ENCODE data around the gene GPR142. TPM values are rescaled to one million over a fixed set of nuclear protein-coding genes. Genes with fewer than 3 reads are reported as not detected.
"Not testable (repeated sequence)": the region's sequence is repeated elsewhere in the genome, so short reads cannot be mapped to it uniquely, and the experiment has no call there.

GPR142 gene
- total RNA-seq, 1 experiment from 2014 or later, result not detected

DNA sequence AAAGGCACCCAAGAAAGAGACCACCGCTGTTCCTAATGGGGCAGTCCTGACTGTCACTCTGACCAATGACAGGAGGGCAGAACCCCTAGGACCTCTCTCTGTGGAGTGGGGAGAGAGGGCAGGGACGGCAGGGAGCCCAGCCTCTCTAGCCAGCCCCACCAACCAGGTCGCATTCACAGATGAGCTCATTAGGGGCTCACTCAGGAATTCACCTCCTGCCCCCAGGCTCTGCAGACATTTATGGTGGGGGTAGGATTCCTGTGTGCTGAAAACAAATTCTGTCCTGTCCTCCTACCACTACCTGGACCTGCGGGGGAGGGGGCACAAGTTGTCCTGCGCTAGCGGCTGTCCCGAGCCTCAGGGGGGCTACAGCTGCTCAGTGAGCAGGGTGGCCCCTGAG, 36.9 kb downstream of the GPR142 start:
- Histone ChIP-seq H3K79me2 (ENCODE audit: low read length) (no peaks in the 10 kb centered on the region), H3K4me1 (ENCODE audit: insufficient read depth, low read length) (peaks cover 6% of the 10 kb centered on the region; the same call in 1 of the 2 replicates), H3K9ac (ENCODE audit: low read length) (no peak overlapping the region), H4K20me1 (ENCODE audit: low read length) (no peaks in the 10 kb centered on the region), H3K27me3 (ENCODE audit: low read length) (no peaks in the 10 kb centered on the region), H3K27ac (ENCODE audit: low read length) (no peak overlapping the region), H3K9me3 (ENCODE audit: low read length) (no peaks in the 10 kb centered on the region), H3K4me3 (ENCODE audit: low read length) (no peak overlapping the region), H3F3A (ENCODE audit: low read length, unreplicated experiment) (no peaks in the 10 kb centered on the region), H3K4me2 (ENCODE audit: low read length) (no peak overlapping the region), H3K9me2 (replicated peaks; ENCODE audit: low read length) (no peaks in the 10 kb centered on the region), H3K36me3 (ENCODE audit: low read depth, low read length) (no peaks in the 10 kb centered on the region), H2AFZ (ENCODE audit: low read length) (0 out of 2 replicates have a peak overlapping the region, but pooled peaks have one; percentile 18)
- BruUV-seq (replicated peaks), result no TSS peak
- CTCF ChIA-PET, result no interaction called here
- DNase-seq (no peak), ATAC-seq (no peak)
- intact Hi-C loops (cut with micrococcal nuclease), result no loop called here
- TF ChIP-seq EZH2phosphoT487 (IDR thresholded peaks at IDR 0.05; ENCODE audit: borderline replicate concordance, low read length), result no peak
- POLR2A ChIA-PET (ENCODE audit: unreplicated experiment), result interaction anchor here (0.7 kb wide), 1 partner anchor 9 kb away, joined by 3 read pairs; no protein-coding TSS in a partner anchor

DNA sequence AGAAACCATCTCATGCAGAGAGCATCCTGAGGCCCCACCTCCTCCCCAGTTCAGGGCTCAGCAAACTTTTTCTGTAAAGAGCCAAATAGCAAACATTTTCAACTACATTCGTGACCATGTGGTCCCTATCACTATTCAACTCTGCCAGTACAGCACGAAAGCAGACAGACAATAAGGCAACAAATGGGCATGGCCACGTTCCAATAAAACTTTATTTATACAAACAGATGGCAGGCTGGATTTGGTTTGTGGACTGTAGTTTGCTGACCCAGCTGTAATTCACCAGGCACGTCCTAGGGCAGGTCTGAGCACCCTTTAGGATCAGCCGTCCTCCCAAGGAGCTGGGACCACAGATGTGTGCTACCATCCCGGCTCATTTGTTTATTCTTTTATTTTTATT, 37.5 kb downstream of the GPR142 start:
- no peak overlapping the region for H3K9ac ChIP-seq (ENCODE audit: low read length)
- no peak overlapping the region for H3K27ac ChIP-seq (ENCODE audit: low read length)
- H4K20me1 ChIP-seq (ENCODE audit: low read length), result no peaks in the 10 kb centered on the region
- no peaks in the 10 kb centered on the region for H3K79me2 ChIP-seq (ENCODE audit: low read length)
- ATAC-seq, result no peak
- no peak overlapping the region for H3K4me2 ChIP-seq (ENCODE audit: low read length)
- 0 out of 2 replicates have a peak overlapping the region, but pooled peaks have one; percentile 18 for H2AFZ ChIP-seq (ENCODE audit: low read length)
- no peaks in the 10 kb centered on the region for H3K9me3 ChIP-seq (ENCODE audit: low read length)
- no peaks in the 10 kb centered on the region for H3K36me3 ChIP-seq (ENCODE audit: low read depth, low read length)
- H3K9me2 ChIP-seq (replicated peaks; ENCODE audit: low read length), result no peaks in the 10 kb centered on the region
- no TSS peak for BruUV-seq (replicated peaks)
- intact Hi-C loops (cut with micrococcal nuclease), result no loop called here
- H3K27me3 ChIP-seq (ENCODE audit: low read length), result no peaks in the 10 kb centered on the region
- peaks cover 6% of the 10 kb centered on the region; the same call in 1 of the 2 replicates for H3K4me1 ChIP-seq (ENCODE audit: insufficient read depth, low read length)
- ChIA-PET CTCF (no interaction called here), POLR2A (ENCODE audit: unreplicated experiment) (no interaction called here)
- peak; percentile 12 for DNase-seq
- no peak overlapping the region for H3K4me3 ChIP-seq (ENCODE audit: low read length)
- H3F3A ChIP-seq (ENCODE audit: low read length, unreplicated experiment), result no peaks in the 10 kb centered on the region
- TF ChIP-seq EZH2 (IDR thresholded peaks at IDR 0.05; ENCODE audit: low read length, unreplicated experiment) (no peak), EZH2phosphoT487 (IDR thresholded peaks at IDR 0.05; ENCODE audit: borderline replicate concordance, low read length) (no peak)
- TF ChIP-seq, protein P1, sequence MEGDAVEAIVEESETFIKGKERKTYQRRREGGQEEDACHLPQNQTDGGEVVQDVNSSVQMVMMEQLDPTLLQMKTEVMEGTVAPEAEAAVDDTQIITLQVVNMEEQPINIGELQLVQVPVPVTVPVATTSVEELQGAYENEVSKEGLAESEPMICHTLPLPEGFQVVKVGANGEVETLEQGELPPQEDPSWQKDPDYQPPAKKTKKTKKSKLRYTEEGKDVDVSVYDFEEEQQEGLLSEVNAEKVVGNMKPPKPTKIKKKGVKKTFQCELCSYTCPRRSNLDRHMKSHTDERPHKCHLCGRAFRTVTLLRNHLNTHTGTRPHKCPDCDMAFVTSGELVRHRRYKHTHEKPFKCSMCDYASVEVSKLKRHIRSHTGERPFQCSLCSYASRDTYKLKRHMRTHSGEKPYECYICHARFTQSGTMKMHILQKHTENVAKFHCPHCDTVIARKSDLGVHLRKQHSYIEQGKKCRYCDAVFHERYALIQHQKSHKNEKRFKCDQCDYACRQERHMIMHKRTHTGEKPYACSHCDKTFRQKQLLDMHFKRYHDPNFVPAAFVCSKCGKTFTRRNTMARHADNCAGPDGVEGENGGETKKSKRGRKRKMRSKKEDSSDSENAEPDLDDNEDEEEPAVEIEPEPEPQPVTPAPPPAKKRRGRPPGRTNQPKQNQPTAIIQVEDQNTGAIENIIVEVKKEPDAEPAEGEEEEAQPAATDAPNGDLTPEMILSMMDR (conservative IDR thresholded peaks at IDR 0.05; ENCODE audit: low read depth, low read length), result no peak

DNA sequence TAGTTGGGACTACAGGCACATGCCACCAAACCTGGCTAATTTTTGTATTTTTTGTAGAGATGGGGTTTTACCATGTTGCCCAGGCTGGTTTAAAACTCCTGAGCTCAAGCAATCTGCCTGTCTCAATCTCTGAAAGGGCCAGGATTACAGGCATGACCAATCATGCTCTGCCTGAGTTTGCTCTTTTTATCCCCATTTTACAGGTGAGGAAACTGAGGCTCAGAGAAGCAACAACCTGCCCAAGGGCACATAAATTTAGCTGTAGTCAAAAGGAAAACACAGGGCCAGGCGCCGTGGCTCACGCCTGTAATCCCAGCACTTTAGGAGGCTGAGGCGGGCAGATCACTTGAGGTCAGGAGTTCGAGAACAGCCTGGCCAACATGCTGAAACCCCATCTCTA, 38.0 kb downstream of the GPR142 start:
- H4K20me1 ChIP-seq (ENCODE audit: low read length); ATAC-seq; H3F3A ChIP-seq (ENCODE audit: low read length, unreplicated experiment); H3K27ac ChIP-seq (ENCODE audit: low read length); H3K27me3 ChIP-seq (ENCODE audit: low read length); H3K4me3 ChIP-seq (ENCODE audit: low read length); DNase-seq; H3K79me2 ChIP-seq (ENCODE audit: low read length); CTCF ChIA-PET; H3K9me3 ChIP-seq (ENCODE audit: low read length); H3K4me1 ChIP-seq (ENCODE audit: insufficient read depth, low read length); intact Hi-C loops (cut with micrococcal nuclease); H3K36me3 ChIP-seq (ENCODE audit: low read depth, low read length); H3K9me2 ChIP-seq (replicated peaks; ENCODE audit: low read length); H3K9ac ChIP-seq (ENCODE audit: low read length); POLR2A ChIA-PET (ENCODE audit: unreplicated experiment); H2AFZ ChIP-seq (ENCODE audit: low read length); BruUV-seq (replicated peaks); H3K4me2 ChIP-seq (ENCODE audit: low read length): not testable (repeated sequence)

DNA sequence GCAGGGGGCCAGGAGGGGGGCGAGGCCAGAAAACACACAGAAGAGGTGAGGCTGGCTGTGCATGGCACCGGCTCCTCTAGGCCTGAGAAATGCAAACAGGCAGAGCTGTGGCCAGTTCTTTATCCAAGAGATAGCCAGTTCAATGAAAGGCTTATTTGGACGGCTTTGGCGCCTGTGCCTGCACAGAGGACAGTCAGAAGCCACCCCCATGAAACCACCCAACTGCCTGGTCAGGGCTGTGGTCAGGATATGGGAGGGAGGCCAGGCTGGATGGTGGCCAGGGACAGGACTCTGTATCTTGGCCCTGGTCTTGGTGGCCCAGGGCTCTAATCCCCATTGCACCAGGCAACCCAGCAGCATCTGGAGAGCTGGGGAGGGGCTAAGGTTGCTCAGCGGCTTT, 40.1 kb downstream of the GPR142 start:
- no peak overlapping the region for H3K27ac ChIP-seq (ENCODE audit: low read length)
- no peaks in the 10 kb centered on the region for H3K9me2 ChIP-seq (replicated peaks; ENCODE audit: low read length)
- no peak overlapping the region for H3K4me3 ChIP-seq (ENCODE audit: low read length)
- ChIA-PET CTCF (no interaction called here), POLR2A (ENCODE audit: unreplicated experiment) (no interaction called here)
- H3K4me2 ChIP-seq (ENCODE audit: low read length), result no peak overlapping the region
- no peak overlapping the region for H2AFZ ChIP-seq (ENCODE audit: low read length)
- H3K36me3 ChIP-seq (ENCODE audit: low read depth, low read length), result no peaks in the 10 kb centered on the region
- H4K20me1 ChIP-seq (ENCODE audit: low read length), result no peaks in the 10 kb centered on the region
- DNase-seq (no peak), ATAC-seq (peak; percentile 14; the same call in 1 of the 2 replicates)
- no peak overlapping the region for H3K9ac ChIP-seq (ENCODE audit: low read length)
- intact Hi-C loops (cut with micrococcal nuclease), result no loop called here
- no peaks in the 10 kb centered on the region for H3K27me3 ChIP-seq (ENCODE audit: low read length)
- no peaks in the 10 kb centered on the region for H3K9me3 ChIP-seq (ENCODE audit: low read length)
- peaks cover 6% of the 10 kb centered on the region; the same call in 1 of the 2 replicates for H3K4me1 ChIP-seq (ENCODE audit: insufficient read depth, low read length)
- H3K79me2 ChIP-seq (ENCODE audit: low read length), result no peaks in the 10 kb centered on the region
- TF ChIP-seq, protein P1 (conservative IDR thresholded peaks at IDR 0.05; ENCODE audit: low read depth, low read length), result no peak
- TF ChIP-seq EZH2 (IDR thresholded peaks at IDR 0.05; ENCODE audit: low read length, unreplicated experiment), result no peak
- no peak for TF ChIP-seq EZH2phosphoT487 (IDR thresholded peaks at IDR 0.05; ENCODE audit: borderline replicate concordance, low read length)
- no peaks in the 10 kb centered on the region for H3F3A ChIP-seq (ENCODE audit: low read length, unreplicated experiment)
- BruUV-seq (replicated peaks), result no TSS peak

All from PC-3 (cell line).